DND-41 (cell line): ENCODE measurements around the gene ABI2.

ENCODE experiments used
- CTCF ChIP-seq: IDR thresholded peaks from 2 replicates; pipeline ENCODE4 v1.5.1; 2012; ENCODE audit warnings: borderline replicate concordance, low read length, moderate library complexity, mild to moderate bottlenecking; ENCODE audit not compliant: poor library complexity, severe bottlenecking; ENCODE audit errors: extremely low read depth
- EZH2 ChIP-seq: IDR thresholded peaks from 3 replicates; pipeline ENCODE4 v1.6.1; 2012; ENCODE audit warnings: borderline replicate concordance, low read depth, mild to moderate bottlenecking, moderate library complexity, low read length, inconsistent platforms; ENCODE audit not compliant: severe bottlenecking

GRCh38 chr2:203476881-203477280 is 148.7 kb downstream of the ABI2 start:
- no peak for TF ChIP-seq EZH2
- no peak for TF ChIP-seq CTCF
